GM21723 (cell line): ENCODE results near the gene EDRF1.
"Not testable (repeated sequence)": the region's sequence is repeated elsewhere in the genome, so short reads cannot be mapped to it uniquely, and the experiment has no call there.

Experiments used
- ATAC-seq: cut with Tn5 transposase; IDR thresholded peaks from one replicate; pipeline ENCODE4 v1.9.1; 2021; ENCODE audit warnings: mild to moderate bottlenecking, moderate library complexity; ENCODE audit not compliant: unreplicated experiment

EDRF1 gene

DNA sequence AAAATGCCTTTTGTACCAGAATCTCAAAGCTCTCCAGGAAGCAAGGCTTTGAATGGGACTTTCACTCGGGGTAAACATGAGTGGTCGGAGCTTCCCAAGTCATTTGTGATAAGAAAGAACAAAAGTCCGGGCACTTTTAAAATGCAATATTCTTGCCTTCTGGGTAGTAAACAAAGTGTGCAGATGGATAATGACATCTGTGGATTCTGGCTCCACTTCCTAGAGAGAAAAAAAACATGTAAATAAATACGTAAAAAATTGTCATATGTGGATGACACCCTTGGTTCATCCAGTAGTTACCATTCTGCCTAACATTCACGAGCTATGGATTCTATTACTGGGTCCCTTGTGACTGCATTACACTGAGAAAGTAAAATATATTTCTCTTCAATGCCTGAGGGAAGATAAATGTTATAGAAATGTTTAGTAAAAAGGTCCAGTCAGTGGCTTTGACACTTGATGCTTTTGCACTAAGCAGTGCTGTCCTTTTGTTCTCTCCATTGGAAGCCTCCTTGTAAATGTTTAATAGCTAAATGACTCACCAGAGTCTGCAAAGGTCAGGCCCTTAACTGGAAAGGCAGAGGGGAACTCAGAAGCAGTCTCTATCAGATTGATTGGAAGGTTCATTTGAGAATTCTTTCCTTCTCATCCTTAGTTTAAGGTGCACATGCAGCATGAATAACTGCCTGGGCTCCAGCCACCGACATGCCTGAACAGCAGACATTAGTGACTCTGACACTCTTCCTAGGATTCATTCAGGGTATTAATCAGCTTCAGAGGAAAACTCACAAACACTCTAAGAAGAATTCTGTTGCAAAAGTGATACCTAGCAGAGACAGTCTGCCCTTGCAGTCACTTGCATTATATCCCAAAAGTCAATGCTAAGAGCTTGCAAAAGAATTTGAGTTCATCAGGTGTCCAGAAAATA, 11.7 kb upstream of the EDRF1 start:
- no peak for ATAC-seq

- ATAC-seq, result no peak
These were observed 10.5 kb upstream of the EDRF1 start for GRCh38 chr10:125708971-125709503.

GRCh38 chr10:125709553-125710474, 9.7 kb upstream of the EDRF1 start:
- no peak for ATAC-seq

DNA sequence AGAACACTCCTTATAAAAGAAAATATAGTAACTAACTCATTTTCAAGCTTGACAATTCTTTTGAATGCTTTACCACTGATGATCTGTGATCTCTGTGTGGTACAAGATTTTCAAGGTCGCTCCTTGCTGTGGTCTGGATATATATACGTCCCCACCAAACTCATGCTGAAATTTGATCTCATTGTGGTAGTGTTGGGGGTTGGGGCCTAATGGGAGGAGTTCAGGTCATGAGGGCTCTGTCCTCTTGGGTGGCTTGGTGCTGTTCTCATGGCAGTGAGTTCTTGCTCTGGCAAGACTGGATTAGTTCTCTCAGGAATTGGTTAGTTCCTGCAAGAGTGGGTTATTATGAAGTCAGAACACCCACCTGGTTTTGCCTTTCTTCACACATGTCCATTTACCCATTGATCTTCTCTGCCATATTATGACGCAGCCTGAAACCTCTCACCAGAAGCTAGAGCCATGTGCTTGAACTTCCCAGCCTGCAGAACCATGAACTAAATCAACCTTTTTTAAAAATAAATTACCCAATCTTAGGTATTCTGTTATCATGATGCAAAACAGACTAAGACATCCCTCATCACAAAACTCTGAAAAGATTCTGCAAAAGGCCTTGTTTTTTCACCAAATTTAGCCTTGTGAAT, 8.3 kb upstream of the EDRF1 start:
- no peak for ATAC-seq

GRCh38 chr10:125714728-125715127, 4.8 kb upstream of the EDRF1 start:
- ATAC-seq, result not testable (repeated sequence)

DNA sequence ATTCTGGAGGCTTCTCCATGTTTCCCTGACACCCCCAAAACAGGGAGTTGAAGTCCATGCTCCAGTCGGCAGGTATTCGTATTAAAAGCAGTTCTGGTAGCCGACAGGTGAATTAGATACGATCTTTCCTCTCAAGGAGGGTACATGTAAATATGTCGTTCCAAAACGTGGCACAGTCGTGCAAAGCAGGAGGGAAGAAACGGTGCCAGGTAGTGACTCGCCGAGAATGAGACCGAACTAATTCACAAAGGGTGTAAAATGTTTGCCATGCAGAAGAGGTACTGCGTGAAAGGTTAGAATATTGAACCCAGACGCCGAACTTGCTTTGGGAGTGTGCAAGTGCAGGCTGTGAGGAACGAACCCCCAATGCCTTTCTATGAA, 483 bp downstream of the EDRF1 start:
- peak; percentile 3 for ATAC-seq

GRCh38 chr10:125721035-125721434, 1.5 kb downstream of the EDRF1 start:
- peak; percentile 40 for ATAC-seq

DNA sequence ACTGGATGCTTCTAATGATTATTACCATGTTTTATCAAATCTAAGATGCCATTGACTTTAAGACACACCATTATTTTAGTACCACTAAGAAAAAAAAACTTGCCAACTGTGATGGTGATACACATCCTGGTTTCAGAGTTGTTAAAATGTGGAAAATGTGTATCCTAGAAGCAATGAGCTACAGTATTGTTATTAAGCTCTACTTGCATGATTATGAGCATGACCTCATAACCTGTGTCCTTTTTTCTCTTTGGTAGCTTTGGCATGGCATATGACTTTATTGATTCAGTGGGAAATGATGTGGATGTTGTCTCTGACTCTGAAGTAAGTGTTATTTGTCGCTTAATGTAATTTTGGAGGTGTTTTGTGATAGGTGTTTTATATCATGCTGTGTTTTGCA, 3.3 kb downstream of the EDRF1 start:
- no peak for ATAC-seq

DNA sequence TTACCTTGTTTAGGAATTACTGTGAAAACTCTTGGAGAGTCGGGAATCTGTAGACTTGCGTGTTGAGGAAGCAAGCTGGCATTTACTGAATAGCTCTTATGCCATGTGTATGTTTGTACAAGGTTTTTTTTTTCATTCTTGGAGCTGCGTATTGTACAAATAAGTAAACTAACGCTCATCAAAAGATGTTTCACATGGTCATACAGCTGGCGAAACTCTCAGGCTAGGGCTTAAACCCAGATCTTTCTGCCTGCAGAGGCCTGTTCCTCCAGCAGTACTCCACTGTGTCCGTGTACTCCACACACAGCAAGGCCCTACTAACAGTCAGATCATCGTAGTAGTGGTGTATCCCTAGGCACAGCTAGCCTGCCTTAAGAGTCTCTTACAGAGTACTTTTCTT, 7.4 kb downstream of the EDRF1 start:
- no peak for ATAC-seq

- no peak for ATAC-seq
These were observed 7.9 kb downstream of the EDRF1 start for GRCh38 chr10:125727436-125727835.

GRCh38 chr10:125734148-125734547, 14.6 kb downstream of the EDRF1 start:
- ATAC-seq, result no peak

GRCh38 chr10:125734823-125735222, 15.3 kb downstream of the EDRF1 start:
- ATAC-seq, result no peak

DNA sequence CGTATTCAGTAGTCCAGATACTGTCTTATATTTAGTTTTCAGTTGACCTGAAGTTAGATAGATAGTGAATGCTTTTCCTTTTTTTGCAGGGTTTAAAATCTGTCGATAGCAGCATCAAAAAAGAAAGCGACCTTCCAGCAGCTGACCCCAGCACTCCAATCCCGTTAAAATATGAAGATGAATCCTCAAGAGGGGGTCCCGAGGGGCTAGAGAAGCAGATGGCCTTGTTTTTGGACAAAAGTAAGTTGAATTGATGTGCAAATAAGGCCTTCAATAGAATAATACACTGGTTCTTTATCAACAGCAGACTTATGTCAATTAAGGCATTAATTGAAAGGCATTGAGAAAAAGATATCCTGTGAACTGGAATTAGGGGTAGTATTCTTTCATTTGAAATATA, 18.7 kb downstream of the EDRF1 start:
- no peak for ATAC-seq

GRCh38 chr10:125739994-125740679, 20.6 kb downstream of the EDRF1 start:
- ATAC-seq, result no peak

DNA sequence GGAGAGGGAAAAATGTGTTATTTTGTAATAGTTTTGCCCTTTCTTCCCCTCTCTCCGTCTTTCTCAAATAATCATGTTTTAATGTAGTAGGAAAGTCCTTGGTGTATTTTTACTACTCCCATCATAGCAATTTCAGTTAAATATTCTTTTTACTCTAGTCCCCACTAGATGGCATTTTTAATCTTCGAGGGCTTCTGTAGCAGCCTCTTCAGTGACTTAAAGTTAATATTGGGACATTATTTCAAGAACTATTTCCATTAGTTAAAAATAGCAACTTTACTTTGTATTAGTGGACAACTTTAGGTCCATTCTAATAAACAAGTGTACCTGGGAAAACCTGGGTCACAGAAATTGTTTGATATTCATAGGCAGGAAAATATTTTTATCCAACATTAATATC, 23.0 kb downstream of the EDRF1 start:
- no peak for ATAC-seq

DNA sequence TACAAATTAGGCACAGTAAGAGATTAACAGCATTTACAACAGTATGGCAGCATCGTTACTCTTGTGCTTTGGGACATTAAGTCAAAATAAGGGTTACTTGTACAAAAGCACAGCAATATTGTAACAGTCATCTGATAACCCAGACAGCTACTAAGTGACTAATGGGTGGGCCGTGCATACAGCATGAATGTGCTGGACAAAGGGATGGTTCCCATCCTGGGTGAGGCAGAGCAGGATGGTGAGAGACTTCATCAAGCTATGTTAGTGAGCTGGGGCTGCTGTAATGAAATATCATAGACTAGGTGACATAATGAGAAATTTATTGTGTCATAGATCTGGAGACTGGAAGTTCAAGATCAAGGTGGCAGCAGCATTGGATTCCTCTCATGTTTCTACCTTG, 25.4 kb downstream of the EDRF1 start:
- no peak for ATAC-seq

DNA sequence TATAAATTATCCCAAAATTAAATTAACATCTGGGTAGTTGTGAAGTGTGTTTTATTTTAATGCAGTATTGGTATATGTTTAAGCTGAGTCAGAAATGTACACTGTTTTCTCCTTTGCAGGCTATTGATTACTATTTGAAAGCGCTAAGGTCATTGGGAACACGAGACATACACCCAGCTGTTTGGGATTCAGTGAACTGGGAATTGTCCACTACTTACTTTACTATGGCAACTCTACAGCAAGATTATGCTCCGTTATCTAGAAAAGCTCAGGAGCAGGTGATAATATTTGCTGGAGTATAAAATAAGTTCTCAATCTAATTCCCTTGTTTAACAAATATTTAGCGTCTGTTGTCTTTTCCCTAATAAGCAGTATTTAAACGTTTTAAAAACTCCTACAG, 27.9 kb downstream of the EDRF1 start:
- ATAC-seq, result no peak

GRCh38 chr10:125756196-125756595, 36.7 kb downstream of the EDRF1 start:
- ATAC-seq, result no peak

DNA sequence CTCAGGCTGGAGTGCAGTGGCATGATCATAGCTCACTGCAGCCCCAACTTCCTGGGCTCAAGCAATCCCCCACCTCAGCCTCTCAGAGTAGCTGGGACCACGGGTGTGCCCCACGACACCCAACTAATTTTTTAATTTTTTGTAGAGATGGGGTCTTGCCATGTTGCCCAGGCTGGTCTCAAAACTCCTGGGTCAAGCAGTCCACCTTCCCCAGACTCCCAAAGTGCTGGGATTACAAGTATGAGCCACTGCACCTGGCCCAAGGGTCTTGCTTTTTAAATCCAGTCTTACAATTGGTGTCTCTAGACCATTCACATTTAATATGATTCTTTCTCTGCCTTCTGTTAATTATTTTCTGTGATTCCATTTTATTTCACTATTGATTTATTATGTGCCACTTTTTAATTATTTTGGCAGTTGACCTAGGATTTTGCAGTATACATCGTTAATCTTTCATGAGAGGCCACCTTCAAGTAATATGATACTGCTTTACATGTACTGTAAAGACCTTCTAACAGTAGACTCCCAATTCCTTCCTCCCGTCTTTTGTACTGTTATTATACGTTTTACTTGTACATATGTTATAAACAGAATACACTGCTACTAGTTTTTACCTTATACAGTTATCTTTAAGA, 37.5 kb downstream of the EDRF1 start:
- ATAC-seq, result no peak

DNA sequence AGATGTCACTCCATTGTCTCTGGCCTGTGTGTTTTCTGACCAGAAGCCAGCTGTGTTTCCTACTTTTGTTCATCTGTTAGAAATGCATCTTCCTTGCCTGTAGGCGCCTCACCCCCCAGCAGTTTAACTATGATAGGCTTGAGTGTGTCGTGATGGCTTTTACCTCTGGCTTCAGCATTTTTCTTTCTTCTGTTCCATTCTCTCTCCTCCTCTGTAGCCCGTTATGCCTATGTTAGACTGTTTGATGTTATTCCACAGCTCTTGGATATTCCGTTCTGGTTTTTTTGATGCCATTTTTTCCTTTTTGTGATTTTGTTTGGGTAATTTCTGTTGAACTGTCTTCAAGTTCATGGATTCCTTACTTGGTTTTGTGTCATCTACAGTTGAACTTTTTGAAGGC, 38.2 kb downstream of the EDRF1 start:
- no peak for ATAC-seq
